ENCODE measurements around the gene UPF3B. TPM values are rescaled to one million over a fixed set of nuclear protein-coding genes. Genes with fewer than 3 reads are reported as not detected.
A peak's percentile ranks its signal among the peaks of the same experiment; 100 is the strongest.

UPF3B gene
- total and polyA plus RNA-seq, 9 of the 15 experiments (the other 6 are each of a cell fraction or from before 2014, with no cell fraction given) = 17.6 to 57.0 (median 32.3) TPM

DNA sequence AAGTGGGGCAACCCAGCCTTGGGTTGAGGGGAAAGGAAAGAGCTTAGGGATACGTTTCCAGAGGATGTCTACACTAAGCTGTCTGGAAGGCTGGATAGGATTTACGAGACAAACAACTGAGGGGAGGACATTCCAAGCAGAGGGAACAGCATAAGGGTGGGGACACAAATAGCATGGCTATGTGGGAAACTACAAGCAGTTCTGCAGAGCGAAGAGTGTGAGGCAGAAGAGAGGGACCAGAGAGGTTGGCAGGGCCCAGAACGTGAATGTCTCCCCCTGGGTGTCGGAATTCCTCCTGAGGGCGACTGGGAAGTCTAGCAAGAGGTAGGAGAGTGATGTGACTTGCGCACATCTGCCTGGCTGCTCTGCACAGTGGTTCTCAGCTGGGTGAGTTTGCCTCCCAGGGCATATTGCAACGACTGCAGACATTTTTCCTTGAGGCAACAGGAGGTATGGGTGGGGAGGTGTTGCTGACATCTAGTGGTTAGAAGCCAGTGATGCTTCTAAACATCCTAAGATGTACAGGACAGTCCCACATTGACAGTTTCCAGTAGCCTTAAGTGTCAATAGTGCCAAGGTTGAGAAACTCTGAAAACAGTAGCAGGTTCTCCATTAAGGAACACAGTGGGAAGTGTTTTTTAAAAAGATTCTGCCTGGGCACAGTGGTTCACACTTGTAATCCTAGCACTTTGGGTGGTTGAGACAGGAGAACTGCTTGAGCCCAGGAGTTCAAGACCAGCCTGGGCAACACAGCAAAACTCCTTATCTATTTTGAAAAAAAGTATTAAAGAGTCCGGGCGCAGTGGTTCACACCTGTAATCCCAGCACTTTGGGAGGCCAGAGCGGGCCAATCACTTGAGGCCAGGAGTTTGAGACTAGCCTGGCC is 28.0 kb upstream of the UPF3B start:
- Histone ChIP-seq H3K9ac (ENCODE audit: insufficient read depth in 1 of 2, low read depth in 2 of 2, low read length in 2 of 2) (no peak overlapping the region), H3K4me3 (no peak overlapping the region), H3K27ac (ENCODE audit: extremely low read depth, low read depth, low read length) (no peak overlapping the region), H3K79me2 (ENCODE audit: control insufficient read depth, insufficient read depth, low read length) (no peaks in the 10 kb centered on the region), H3K9me1 (ENCODE audit: control insufficient read depth, insufficient read depth, low read length) (no peaks in the 10 kb centered on the region), H3K9me3 (replicated peaks; ENCODE audit: control insufficient read depth, insufficient read depth, low read depth, low read length) (no peaks in the 10 kb centered on the region), H3K27me3 (ENCODE audit: control insufficient read depth in 2 of 2, insufficient read depth in 2 of 2, low read length in 2 of 2) (no peaks in the 10 kb centered on the region), H2AFZ (ENCODE audit: low read depth, low read length) (no peak overlapping the region), H4K20me1 (replicated peaks; ENCODE audit: control insufficient read depth, insufficient read depth, low read length) (no peaks in the 10 kb centered on the region), H3K4me2 (ENCODE audit: insufficient read depth, low read length) (no peak overlapping the region), H3K4me1 (replicated peaks in 1 of 2; ENCODE audit: control insufficient read depth in 2 of 2, insufficient read depth in 2 of 2, low read length in 2 of 2) (no peaks in the 10 kb centered on the region; a peak in 1 of 5 replicates), H3K36me3 (ENCODE audit: control insufficient read depth, insufficient read depth, low read length) (peaks cover 25% of the 10 kb centered on the region; the same call in 1 of the 3 replicates)
- BruUV-seq (replicated peaks) = no TSS peak
- POLR2A ChIA-PET = interaction anchor here (0.8 kb wide), 1 partner anchor 10 kb away, joined by 3 read pairs; no protein-coding TSS in a partner anchor
- CTCF ChIA-PET (ENCODE audit: low intra/inter-chr PET ratio) = interaction anchor here (1.7 kb wide), 1 partner anchor 89 kb away, joined by 10 read pairs; the partner anchor contains the start of gene RPL39
- DNase-seq (ENCODE audit: extremely low read depth in 1 of 4, low spot score in 3 of 4) (peak; percentile 32 to 60 (median 48)), FAIRE-seq (peak; percentile 96), ATAC-seq (peak; percentile 97)
- intact Hi-C loops (cut with micrococcal nuclease) (loop anchor here (2.0 to 5.0 kb wide), 2 partner anchors 90 to 363 kb away; partner anchors contain the start of gene RPL39), in situ Hi-C loops (cut with MboI) (no loop called here)
- 50% methylated on average over 8 of the region's 11 CpGs for WGBS (ENCODE audit: insufficient coverage, low coverage, missing lambda C conversion rate)
- TF ChIP-seq SREBF2 (CRISPR knock-in tag; IDR thresholded peaks at IDR 0.05) = no peak
- TF ChIP-seq, protein P1, sequence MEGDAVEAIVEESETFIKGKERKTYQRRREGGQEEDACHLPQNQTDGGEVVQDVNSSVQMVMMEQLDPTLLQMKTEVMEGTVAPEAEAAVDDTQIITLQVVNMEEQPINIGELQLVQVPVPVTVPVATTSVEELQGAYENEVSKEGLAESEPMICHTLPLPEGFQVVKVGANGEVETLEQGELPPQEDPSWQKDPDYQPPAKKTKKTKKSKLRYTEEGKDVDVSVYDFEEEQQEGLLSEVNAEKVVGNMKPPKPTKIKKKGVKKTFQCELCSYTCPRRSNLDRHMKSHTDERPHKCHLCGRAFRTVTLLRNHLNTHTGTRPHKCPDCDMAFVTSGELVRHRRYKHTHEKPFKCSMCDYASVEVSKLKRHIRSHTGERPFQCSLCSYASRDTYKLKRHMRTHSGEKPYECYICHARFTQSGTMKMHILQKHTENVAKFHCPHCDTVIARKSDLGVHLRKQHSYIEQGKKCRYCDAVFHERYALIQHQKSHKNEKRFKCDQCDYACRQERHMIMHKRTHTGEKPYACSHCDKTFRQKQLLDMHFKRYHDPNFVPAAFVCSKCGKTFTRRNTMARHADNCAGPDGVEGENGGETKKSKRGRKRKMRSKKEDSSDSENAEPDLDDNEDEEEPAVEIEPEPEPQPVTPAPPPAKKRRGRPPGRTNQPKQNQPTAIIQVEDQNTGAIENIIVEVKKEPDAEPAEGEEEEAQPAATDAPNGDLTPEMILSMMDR (IDR thresholded peaks at IDR 0.05 in 2 of 3, conservative IDR thresholded peaks at IDR 0.05 in 1 of 3; ENCODE audit: insufficient read depth in 2 of 3, low read depth in 1 of 3, low read length in 3 of 3) = peak; percentile 68 to 78 (median 73)
- no peak for TF ChIP-seq XRCC3 (IDR thresholded peaks at IDR 0.05)
- TF ChIP-seq, protein P2, sequence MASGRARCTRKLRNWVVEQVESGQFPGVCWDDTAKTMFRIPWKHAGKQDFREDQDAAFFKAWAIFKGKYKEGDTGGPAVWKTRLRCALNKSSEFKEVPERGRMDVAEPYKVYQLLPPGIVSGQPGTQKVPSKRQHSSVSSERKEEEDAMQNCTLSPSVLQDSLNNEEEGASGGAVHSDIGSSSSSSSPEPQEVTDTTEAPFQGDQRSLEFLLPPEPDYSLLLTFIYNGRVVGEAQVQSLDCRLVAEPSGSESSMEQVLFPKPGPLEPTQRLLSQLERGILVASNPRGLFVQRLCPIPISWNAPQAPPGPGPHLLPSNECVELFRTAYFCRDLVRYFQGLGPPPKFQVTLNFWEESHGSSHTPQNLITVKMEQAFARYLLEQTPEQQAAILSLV (tag; IDR thresholded peaks at IDR 0.05) = no peak
- TF ChIP-seq NRF1 (conservative IDR thresholded peaks at IDR 0.05 in 1 of 2, IDR thresholded peaks at IDR 0.05 in 1 of 2) = peak; percentile 55 to 57; a peak in 3 of 4 replicates
- no peak for TF ChIP-seq RBBP5 (IDR thresholded peaks at IDR 0.05; ENCODE audit: borderline replicate concordance, insufficient read depth, low read length, poor library complexity, severe bottlenecking)
- 0 out of 2 replicates have a peak, but pooled peaks have one; percentile 13 for TF ChIP-seq ELF4 (CRISPR knock-in tag; IDR thresholded peaks at IDR 0.05)
- peak; percentile 46 to 68; a peak in 3 of 4 replicates for TF ChIP-seq RAD21 (CRISPR knock-in tag; conservative IDR thresholded peaks at IDR 0.05 in 1 of 2, IDR thresholded peaks at IDR 0.05 in 1 of 2)
